GM23338 (cell line): ENCODE data around the gene GNAO1. TPM values are rescaled to one million over a fixed set of nuclear protein-coding genes. Genes with fewer than 3 reads are reported as not detected.

Experiments
- ATAC-seq: fragments of 200-7000 bp; cut with Tn5 transposase; 3 replicates; pipeline ENCODE4 v1.9.1; 2020
- DNase-seq: peaks from one replicate; pipeline ENCODE4 v3.0.0-alpha.2; 2015; ENCODE audit warnings: low spot score
- H2AFZ ChIP-seq: fragments of 200-600 bp; sonication (generic); 2 replicates; pipeline ENCODE4 v1.8.0; 2016; ENCODE audit warnings: antibody characterized with exemption, mild to moderate bottlenecking, moderate library complexity
- H3F3A ChIP-seq: fragments of 200-600 bp; sonication (generic); replicated peaks from 2 replicates; pipeline ENCODE4 v1.8.0; 2017; ENCODE audit warnings: antibody characterized with exemption, mixed run types, low read depth
- H3K27ac ChIP-seq: fragments of 200-600 bp; sonication (generic); 2 replicates; pipeline ENCODE4 v1.6.1; 2016; ENCODE audit warnings: low read depth
- H3K27me3 ChIP-seq: fragments of 200-600 bp; sonication (generic); 2 replicates; pipeline ENCODE4 v1.8.0; 2016; ENCODE audit warnings: mild to moderate bottlenecking, mixed run types, moderate library complexity; ENCODE audit not compliant: insufficient read depth
- H3K36me3 ChIP-seq: fragments of 200-600 bp; sonication (generic); 2 replicates; pipeline ENCODE4 v1.8.0; 2016; ENCODE audit warnings: mild to moderate bottlenecking; ENCODE audit not compliant: insufficient read depth
- H3K4me1 ChIP-seq: fragments of 200-600 bp; sonication (generic); 2 replicates; pipeline ENCODE4 v1.8.0; 2016; ENCODE audit warnings: mild to moderate bottlenecking, moderate library complexity; ENCODE audit not compliant: insufficient read depth
- H3K4me2 ChIP-seq: fragments of 200-600 bp; sonication (generic); 2 replicates; pipeline ENCODE4 v1.7.1; 2017; ENCODE audit warnings: mixed run types
- H3K4me3 ChIP-seq: fragments of 200-600 bp; sonication (generic); 2 replicates; pipeline ENCODE4 v1.6.1; 2016; ENCODE audit warnings: mixed run types
- H3K79me2 ChIP-seq: fragments of 200-600 bp; sonication (generic); replicated peaks from 2 replicates; pipeline ENCODE4 v1.8.0; 2017; ENCODE audit warnings: mild to moderate bottlenecking; ENCODE audit not compliant: insufficient read depth
- H3K9me2 ChIP-seq: fragments of 200-600 bp; sonication (generic); 2 replicates; pipeline ENCODE4 v1.8.0; 2017; ENCODE audit not compliant: insufficient read depth
- H4K20me1 ChIP-seq: fragments of 200-600 bp; sonication (generic); replicated peaks from 2 replicates; pipeline ENCODE4 v1.8.0; 2017; ENCODE audit warnings: mild to moderate bottlenecking; ENCODE audit not compliant: insufficient read depth
- H3K27ac Mint-ChIP-seq: 2 replicates; pipeline ENCODE4 v1.8.0; 2020; ENCODE audit warnings: inconsistent platforms, mild to moderate bottlenecking, moderate library complexity, mixed read lengths
- H3K27me3 Mint-ChIP-seq: 3 replicates; pipeline ENCODE4 v1.8.0; 2022; ENCODE audit warnings: low read depth, mild to moderate bottlenecking, moderate library complexity, mixed read lengths, inconsistent platforms; ENCODE audit not compliant: insufficient read depth, poor library complexity
- H3K36me3 Mint-ChIP-seq: 3 replicates; pipeline ENCODE4 v1.8.0; 2021; ENCODE audit warnings: low read depth, mild to moderate bottlenecking, inconsistent platforms, moderate library complexity, mixed read lengths
- H3K4me1 Mint-ChIP-seq: 3 replicates; pipeline ENCODE4 v1.8.0; 2020; ENCODE audit warnings: mild to moderate bottlenecking, inconsistent platforms, mixed read lengths
- H3K4me3 Mint-ChIP-seq: 3 replicates; pipeline ENCODE4 v1.8.0; 2021; ENCODE audit warnings: moderate library complexity, mild to moderate bottlenecking, inconsistent platforms, mixed read lengths
- H3K9me3 Mint-ChIP-seq: 3 replicates; pipeline ENCODE4 v1.8.0; 2020; ENCODE audit warnings: moderate library complexity, mild to moderate bottlenecking, inconsistent platforms, mixed read lengths
- CTCF ChIP-seq, 2 experiments: fragments of 200-600 bp in 1 of 2; sonication (generic) in 1 of 2; conservative IDR thresholded peaks; 2 replicates each; pipeline versions ENCODE4 v1.5.1 to v1.6.1; 2016 to 2017; ENCODE audit warnings: antibody characterized with exemption in 2 of 2, low read depth in 2 of 2, mild to moderate bottlenecking in 2 of 2, moderate library complexity in 1 of 2
- EZH2 ChIP-seq: fragments of 200-600 bp; sonication (generic); IDR thresholded peaks from one replicate; pipeline ENCODE4 v1.8.0; 2017; ENCODE audit warnings: antibody characterized with exemption, mild to moderate bottlenecking, low read depth; ENCODE audit not compliant: unreplicated experiment
- EZH2phosphoT487 ChIP-seq: fragments of 200-600 bp; sonication (generic); IDR thresholded peaks from one replicate; pipeline ENCODE4 v1.8.1; 2018; ENCODE audit warnings: antibody characterized with exemption; ENCODE audit not compliant: unreplicated experiment
- JUNB ChIP-seq: IDR thresholded peaks from one replicate; pipeline ENCODE4 v1.6.1; 2016; ENCODE audit warnings: antibody characterized with exemption; ENCODE audit not compliant: unreplicated experiment
- NANOG ChIP-seq: IDR thresholded peaks from 2 replicates; pipeline ENCODE4 v1.6.1; 2016; ENCODE audit warnings: antibody characterized with exemption, borderline replicate concordance
- ZNF114 ChIP-seq: fragments of 250-450 bp; sonication (Bioruptor Pico); IDR thresholded peaks from 2 replicates; pipeline ENCODE4 v1.5.0; 2020; ENCODE audit warnings: mild to moderate bottlenecking, moderate library complexity
- ZNF331 ChIP-seq: fragments of 250-450 bp; sonication (Bioruptor Pico); IDR thresholded peaks from 2 replicates; pipeline ENCODE4 v1.5.0; 2020; ENCODE audit warnings: low read depth, mild to moderate bottlenecking, moderate library complexity
- ZNF462 ChIP-seq: fragments of 250-450 bp; sonication (Bioruptor Pico); IDR thresholded peaks from 2 replicates; pipeline ENCODE4 v1.5.0; 2020; ENCODE audit warnings: mild to moderate bottlenecking, moderate library complexity
- polyA plus RNA-seq: library from polyadenylated mRNA; unstranded; fragments of >200 nt; fragmentation: Nextera tagmentation; extraction: Ambion mirVana; gene quantifications from 2 replicates; pipeline ENCODE4 v1.2.1, GENCODE V29; 2016
- total RNA-seq: library from RNA; depleted of rRNA; stranded (reverse); fragments of >200 nt; shearing (Covaris generic); gene quantifications from 2 replicates; pipeline ENCODE4 v1.2.3, GENCODE V29; 2014
- TF ChIP-seq, protein P1 (sequence below): IDR thresholded peaks from 2 replicates; pipeline ENCODE4 v1.6.1; 2016; ENCODE audit warnings: antibody characterized with exemption

Gene GNAO1
- total and polyA plus RNA-seq, 2 experiments from 2014 or later, result 6.5 to 24.8 TPM

DNA sequence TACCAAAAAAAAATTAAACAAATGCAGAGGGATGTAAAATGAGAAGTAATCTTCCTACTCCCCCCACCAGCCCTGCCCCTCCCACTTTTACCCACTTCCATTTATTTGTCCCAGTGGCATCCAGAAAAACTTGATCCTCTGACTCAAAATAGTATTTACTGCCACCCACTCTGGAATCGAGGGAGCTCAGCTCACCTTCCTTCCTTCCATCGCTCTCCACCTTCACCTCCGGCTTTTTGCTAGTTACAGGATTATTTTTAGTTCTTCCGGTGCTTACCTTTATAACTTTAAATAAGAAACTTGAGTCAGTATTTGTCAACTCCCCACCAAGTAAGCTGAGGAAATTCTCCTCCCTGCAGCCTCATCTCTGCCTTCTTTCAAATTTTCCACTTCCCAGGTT is 139.2 kb downstream of the GNAO1 start:
- no peak overlapping the region for H3K27ac Mint-ChIP-seq
- Histone ChIP-seq H3K4me2 (no peak overlapping the region), H3K9me2 (no peaks in the 10 kb centered on the region), H3F3A (no peaks in the 10 kb centered on the region), H3K27ac (no peak overlapping the region), H3K4me1 (no peaks in the 10 kb centered on the region), H3K27me3 (no peaks in the 10 kb centered on the region), H3K79me2 (no peaks in the 10 kb centered on the region), H2AFZ (no peak overlapping the region), H3K36me3 (no peaks in the 10 kb centered on the region), H3K4me3 (no peak overlapping the region), H4K20me1 (no peaks in the 10 kb centered on the region)
- H3K4me3 Mint-ChIP-seq, result no peak overlapping the region
- ATAC-seq (no peak), DNase-seq (no peak)
- peaks cover 8% of the 10 kb centered on the region for H3K27me3 Mint-ChIP-seq
- no peaks in the 10 kb centered on the region for H3K9me3 Mint-ChIP-seq
- TF ChIP-seq, protein P1, sequence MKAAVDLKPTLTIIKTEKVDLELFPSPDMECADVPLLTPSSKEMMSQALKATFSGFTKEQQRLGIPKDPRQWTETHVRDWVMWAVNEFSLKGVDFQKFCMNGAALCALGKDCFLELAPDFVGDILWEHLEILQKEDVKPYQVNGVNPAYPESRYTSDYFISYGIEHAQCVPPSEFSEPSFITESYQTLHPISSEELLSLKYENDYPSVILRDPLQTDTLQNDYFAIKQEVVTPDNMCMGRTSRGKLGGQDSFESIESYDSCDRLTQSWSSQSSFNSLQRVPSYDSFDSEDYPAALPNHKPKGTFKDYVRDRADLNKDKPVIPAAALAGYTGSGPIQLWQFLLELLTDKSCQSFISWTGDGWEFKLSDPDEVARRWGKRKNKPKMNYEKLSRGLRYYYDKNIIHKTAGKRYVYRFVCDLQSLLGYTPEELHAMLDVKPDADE, result no peak
- TF ChIP-seq EZH2phosphoT487, result no peak
- TF ChIP-seq JUNB, result no peak
- no peak for TF ChIP-seq ZNF462 (CRISPR knock-in tag)
- TF ChIP-seq ZNF114 (CRISPR knock-in tag), result no peak
- no peak for TF ChIP-seq ZNF331
- TF ChIP-seq NANOG, result no peak
- TF ChIP-seq EZH2, result no peak
- no peak for TF ChIP-seq CTCF (conservative IDR thresholded peaks at IDR 0.05; ENCODE audit: low read depth in 2 of 2)
- peaks cover 3% of the 10 kb centered on the region; the same call in 1 of the 3 replicates for H3K36me3 Mint-ChIP-seq
- H3K4me1 Mint-ChIP-seq, result no peaks in the 10 kb centered on the region
